HG03460 (cell line): ENCODE measurements around the gene MYBPH.

Source experiments
- ATAC-seq: cut with Tn5 transposase; IDR thresholded peaks from one replicate; pipeline ENCODE4 v1.9.1; 2021; ENCODE audit not compliant: unreplicated experiment

MYBPH gene

GRCh38 chr1:203175237-203175826 lies at the start of gene MYBPH:
Gene MYBPH (minus strand): TSS chr1:203175826. CDS start chr1:203175755, 71 bp downstream.
- ATAC-seq, result no peak

GRCh38 chr1:203225071-203225470 lies 49.4 kb upstream of the MYBPH start:
- no peak for ATAC-seq

GRCh38 chr1:203223012-203223775 lies 47.6 kb upstream of the MYBPH start:
- no peak for ATAC-seq

- no peak for ATAC-seq
Measured at GRCh38 chr1:203219934-203220333, 44.3 kb upstream of the MYBPH start.

- no peak for ATAC-seq
Measured at GRCh38 chr1:203219171-203219570, 43.5 kb upstream of the MYBPH start.

GRCh38 chr1:203217668-203218067 lies 42.0 kb upstream of the MYBPH start:
- no peak for ATAC-seq

GRCh38 chr1:203217139-203217655 lies 41.6 kb upstream of the MYBPH start:
- ATAC-seq, result no peak

- ATAC-seq, result no peak
Measured at GRCh38 chr1:203216274-203217138, 40.9 kb upstream of the MYBPH start.

GRCh38 chr1:203215573-203215972 lies 39.9 kb upstream of the MYBPH start:
- ATAC-seq, result no peak

- ATAC-seq, result no peak
Measured at GRCh38 chr1:203214871-203215270, 39.2 kb upstream of the MYBPH start.

- no peak for ATAC-seq
Measured at GRCh38 chr1:203213126-203213525, 37.5 kb upstream of the MYBPH start.

GRCh38 chr1:203211812-203212211 lies 36.2 kb upstream of the MYBPH start:
- no peak for ATAC-seq

- ATAC-seq, result no peak
Measured at GRCh38 chr1:203210988-203211387, 35.4 kb upstream of the MYBPH start.

GRCh38 chr1:203210350-203210749 lies 34.7 kb upstream of the MYBPH start:
- ATAC-seq, result no peak

GRCh38 chr1:203208181-203208580 lies 32.6 kb upstream of the MYBPH start:
- ATAC-seq, result no peak

GRCh38 chr1:203207751-203208150 lies 32.1 kb upstream of the MYBPH start:
- no peak for ATAC-seq

GRCh38 chr1:203206129-203206687 lies 30.6 kb upstream of the MYBPH start:
- ATAC-seq, result no peak

GRCh38 chr1:203204756-203205155 lies 29.1 kb upstream of the MYBPH start:
- no peak for ATAC-seq

GRCh38 chr1:203202431-203203245 lies 27.0 kb upstream of the MYBPH start:
- no peak for ATAC-seq

- no peak for ATAC-seq
Measured at GRCh38 chr1:203201516-203202205, 26.0 kb upstream of the MYBPH start.
